HEK293 (cell line): Measurements from ENCODE around the gene PPP1R1C.

Experiments used
- CTCF ChIA-PET: fragments of 350-600 bp; formaldehyde crosslinking; extraction: SDS; loops from one replicate; lab custom pipeline; 2021; ENCODE audit warnings: antibody characterized with exemption; lab: Yijun Ruan, JAX
- POLR2A ChIA-PET: fragments of 300-600 bp; formaldehyde crosslinking; extraction: SDS; loops from one replicate; lab custom pipeline; 2020; ENCODE audit warnings: antibody characterized with exemption, inconsistent platforms; lab: Yijun Ruan, JAX
- H3K27ac ChIP-seq: fragments of 200-500 bp; sonication (Bioruptor generic); 2 replicates; pipeline ENCODE4 v1.5.1; 2014; ENCODE audit warnings: low read depth, low read length, control low read depth, inconsistent platforms; ENCODE audit errors: extremely low read depth
- H3K36me3 ChIP-seq, 2 experiments: fragments of 200-500 bp in 1 of 2; sonication (Bioruptor generic) in 1 of 2; 1 replicate in 1 of 2; 2 replicates in 1 of 2; pipeline ENCODE4 v1.5.1; 2014 to 2017; ENCODE audit warnings: inconsistent platforms in 2 of 2, low read length in 2 of 2; ENCODE audit not compliant: control insufficient read depth in 2 of 2, insufficient read depth in 1 of 2
- H3K4me1 ChIP-seq: fragments of 200-500 bp; sonication (Bioruptor generic); 2 replicates; pipeline ENCODE4 v1.5.1; 2014; ENCODE audit warnings: mild to moderate bottlenecking, low read length, inconsistent platforms; ENCODE audit not compliant: control insufficient read depth, insufficient read depth
- H3K4me3 ChIP-seq: 2 replicates; pipeline ENCODE4 v1.5.1; 2011; ENCODE audit warnings: low read depth, mild to moderate bottlenecking, control low read depth, low read length, moderate library complexity
- H3K9me3 ChIP-seq: fragments of 200-500 bp; sonication (Bioruptor generic); 2 replicates; pipeline ENCODE4 v1.5.1; 2014; ENCODE audit warnings: low read depth, low read length, inconsistent platforms; ENCODE audit not compliant: control insufficient read depth, insufficient read depth
- HOXC10 ChIP-seq: sonication (generic); formaldehyde crosslinking; IDR thresholded peaks from 2 replicates; pipeline ENCODE4 v1.8.1; 2023; ENCODE audit warnings: mild to moderate bottlenecking, missing genetic modification reagents
- MEIS1 ChIP-seq: sonication (generic); formaldehyde crosslinking; IDR thresholded peaks from 2 replicates; pipeline ENCODE4 v1.8.1; 2022; ENCODE audit warnings: missing genetic modification reagents, mild to moderate bottlenecking, borderline replicate concordance
- MZF1 ChIP-seq: fragments of 450-650 bp; formaldehyde crosslinking; IDR thresholded peaks from 2 replicates; pipeline ENCODE4 v1.5.1; 2017; ENCODE audit warnings: missing biosample characterization, missing genetic modification characterization, borderline replicate concordance
- OVOL3 ChIP-seq: fragments of 450-650 bp; formaldehyde crosslinking; IDR thresholded peaks from 2 replicates; pipeline ENCODE4 v1.5.1; 2016; ENCODE audit warnings: missing biosample characterization, missing genetic modification characterization
- SALL2 ChIP-seq: fragments of 450-650 bp; formaldehyde crosslinking; IDR thresholded peaks from 2 replicates; pipeline ENCODE4 v1.5.0; 2017; ENCODE audit warnings: missing biosample characterization, mild to moderate bottlenecking, missing genetic modification characterization, borderline replicate concordance
- SETDB1 ChIP-seq: IDR thresholded peaks from one replicate; pipeline ENCODE4 v1.6.1; 2017; ENCODE audit warnings: mild to moderate bottlenecking, low read length, moderate library complexity, mixed read lengths; ENCODE audit not compliant: insufficient read length
- ZBTB20 ChIP-seq: fragments of 450-650 bp; formaldehyde crosslinking; IDR thresholded peaks from 2 replicates; pipeline ENCODE4 v1.5.1; 2016; ENCODE audit warnings: missing biosample characterization, missing genetic modification characterization
- ZBTB21 ChIP-seq: fragments of 450-650 bp; formaldehyde crosslinking; IDR thresholded peaks from 2 replicates; pipeline ENCODE4 v1.5.1; 2017; ENCODE audit warnings: missing biosample characterization, missing genetic modification characterization
- ZBTB8A ChIP-seq: fragments of 450-650 bp; formaldehyde crosslinking; IDR thresholded peaks from 2 replicates; pipeline ENCODE4 v1.5.1; 2016; ENCODE audit warnings: missing biosample characterization, missing genetic modification characterization
- ZNF112 ChIP-seq: fragments of 450-650 bp; formaldehyde crosslinking; IDR thresholded peaks from 2 replicates; pipeline ENCODE4 v1.5.0; 2017; ENCODE audit warnings: missing biosample characterization, missing genetic modification characterization
- ZNF140 ChIP-seq: fragments of 450-650 bp; formaldehyde crosslinking; IDR thresholded peaks from 2 replicates; pipeline ENCODE4 v1.5.1; 2016; ENCODE audit warnings: missing biosample characterization, missing genetic modification characterization
- ZNF2 ChIP-seq: fragments of 450-650 bp; formaldehyde crosslinking; IDR thresholded peaks from 2 replicates; pipeline ENCODE4 v1.5.1; 2016; ENCODE audit warnings: missing biosample characterization, missing genetic modification characterization
- ZNF221 ChIP-seq: fragments of 450-650 bp; formaldehyde crosslinking; IDR thresholded peaks from 2 replicates; pipeline ENCODE4 v1.5.1; 2017; ENCODE audit warnings: missing biosample characterization, missing genetic modification characterization, borderline replicate concordance
- ZNF311 ChIP-seq: fragments of 450-650 bp; formaldehyde crosslinking; IDR thresholded peaks from 2 replicates; pipeline ENCODE4 v1.5.1; 2017; ENCODE audit warnings: missing biosample characterization, missing genetic modification characterization, borderline replicate concordance
- ZNF354C ChIP-seq: fragments of 450-650 bp; formaldehyde crosslinking; IDR thresholded peaks from 2 replicates; pipeline ENCODE4 v1.5.1; 2016; ENCODE audit warnings: missing biosample characterization, missing genetic modification characterization, low read depth, borderline replicate concordance
- ZNF423 ChIP-seq: fragments of 450-650 bp; formaldehyde crosslinking; IDR thresholded peaks from 2 replicates; pipeline ENCODE4 v1.5.1; 2016; ENCODE audit warnings: missing biosample characterization, missing genetic modification characterization
- ZNF529 ChIP-seq: fragments of 450-650 bp; formaldehyde crosslinking; IDR thresholded peaks from 2 replicates; pipeline ENCODE4 v1.5.1; 2017; ENCODE audit warnings: missing genetic modification characterization, missing biosample characterization; ENCODE audit not compliant: insufficient replicate concordance
- ZNF571 ChIP-seq: fragments of 450-650 bp; formaldehyde crosslinking; IDR thresholded peaks from 2 replicates; pipeline ENCODE4 v1.5.0; 2017; ENCODE audit warnings: missing biosample characterization, missing genetic modification characterization
- ZNF629 ChIP-seq: fragments of 450-650 bp; formaldehyde crosslinking; IDR thresholded peaks from 2 replicates; pipeline ENCODE4 v1.5.1; 2017; ENCODE audit warnings: missing biosample characterization, missing genetic modification characterization
- ZNF707 ChIP-seq: fragments of 450-650 bp; formaldehyde crosslinking; IDR thresholded peaks from 2 replicates; pipeline ENCODE4 v1.5.1; 2016; ENCODE audit warnings: missing biosample characterization, missing genetic modification characterization
- ZNF76 ChIP-seq: fragments of 450-650 bp; formaldehyde crosslinking; IDR thresholded peaks from 2 replicates; pipeline ENCODE4; 2016; ENCODE audit warnings: low read depth, missing biosample characterization, missing genetic modification characterization, borderline replicate concordance
- ZNF843 ChIP-seq: fragments of 450-650 bp; formaldehyde crosslinking; IDR thresholded peaks from 2 replicates; pipeline ENCODE4 v1.5.1; 2016; ENCODE audit warnings: missing biosample characterization, missing genetic modification characterization
- ZSCAN16 ChIP-seq: fragments of 450-650 bp; formaldehyde crosslinking; IDR thresholded peaks from 2 replicates; pipeline ENCODE4 v1.5.1; 2016; ENCODE audit warnings: missing biosample characterization, missing genetic modification characterization
- ZSCAN30 ChIP-seq: fragments of 450-650 bp; IDR thresholded peaks from 2 replicates; pipeline ENCODE4 v1.5.1; 2018; ENCODE audit warnings: missing biosample characterization, mild to moderate bottlenecking, missing genetic modification characterization, moderate library complexity
- TF ChIP-seq, protein P1 (sequence below): fragments of 450-650 bp; formaldehyde crosslinking; IDR thresholded peaks from 2 replicates; pipeline ENCODE4 v1.5.1; 2016; ENCODE audit warnings: missing biosample characterization, missing genetic modification characterization
- TF ChIP-seq, protein P2 (sequence below): fragments of 450-650 bp; formaldehyde crosslinking; conservative IDR thresholded peaks from 2 replicates; pipeline ENCODE4 v1.5.1; 2016; ENCODE audit warnings: low read depth, missing biosample characterization, missing genetic modification characterization
- TF ChIP-seq, protein P3 (sequence below): fragments of 450-650 bp; formaldehyde crosslinking; IDR thresholded peaks from 2 replicates; pipeline ENCODE4 v1.5.1; 2017; ENCODE audit warnings: missing biosample characterization, mild to moderate bottlenecking, missing genetic modification characterization, moderate library complexity
- TF ChIP-seq, protein P4 (sequence below): fragments of 450-650 bp; formaldehyde crosslinking; IDR thresholded peaks from 2 replicates; pipeline ENCODE4 v1.5.1; 2016; ENCODE audit warnings: missing biosample characterization, missing genetic modification characterization

Gene PPP1R1C

DNA sequence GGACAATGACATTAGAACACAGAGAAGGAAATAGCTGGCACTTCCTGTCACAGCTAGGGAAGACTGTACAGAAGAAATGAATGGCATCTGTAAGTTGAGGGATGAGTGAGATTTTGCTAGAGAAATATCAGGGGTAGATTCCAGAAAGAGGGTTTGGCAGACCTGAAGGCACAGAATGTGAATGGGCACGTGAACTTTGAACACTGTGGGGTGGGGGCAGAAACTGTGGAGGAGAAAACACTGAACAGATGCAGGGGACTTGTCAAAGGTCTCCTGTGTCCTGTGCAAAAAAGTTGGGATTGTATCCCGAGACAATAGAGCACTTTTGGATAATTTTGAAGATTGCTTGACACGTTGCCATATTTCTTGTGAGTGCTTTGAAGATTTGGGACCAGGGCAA is 88.0 kb downstream of the PPP1R1C start:
- Histone ChIP-seq H3K4me3 (no peak overlapping the region), H3K36me3 (peaks cover 0 to 3% of the 10 kb centered on the region in 2 experiments; a peak in 1 of 3 replicates)
- POLR2A ChIA-PET = no interaction called here
- TF ChIP-seq ZNF423 (tag by site-specific recombination) (no peak), ZNF529 (tag by site-specific recombination) (no peak), ZNF354C (tag by site-specific recombination) (no peak), ZNF571 (tag by site-specific recombination) (no peak), ZBTB21 (tag by site-specific recombination) (no peak), ZNF221 (tag by site-specific recombination) (no peak), ZNF112 (tag by site-specific recombination) (no peak), ZBTB8A (tag by site-specific recombination) (no peak), ZNF707 (tag by site-specific recombination) (no peak), ZSCAN16 (tag by site-specific recombination) (no peak), MEIS1 (CRISPR knock-in tag) (no peak), ZSCAN30 (tag by site-specific recombination) (no peak), OVOL3 (tag by site-specific recombination) (no peak), ZNF311 (no peak), ZNF2 (no peak)
- TF ChIP-seq, protein P1, sequence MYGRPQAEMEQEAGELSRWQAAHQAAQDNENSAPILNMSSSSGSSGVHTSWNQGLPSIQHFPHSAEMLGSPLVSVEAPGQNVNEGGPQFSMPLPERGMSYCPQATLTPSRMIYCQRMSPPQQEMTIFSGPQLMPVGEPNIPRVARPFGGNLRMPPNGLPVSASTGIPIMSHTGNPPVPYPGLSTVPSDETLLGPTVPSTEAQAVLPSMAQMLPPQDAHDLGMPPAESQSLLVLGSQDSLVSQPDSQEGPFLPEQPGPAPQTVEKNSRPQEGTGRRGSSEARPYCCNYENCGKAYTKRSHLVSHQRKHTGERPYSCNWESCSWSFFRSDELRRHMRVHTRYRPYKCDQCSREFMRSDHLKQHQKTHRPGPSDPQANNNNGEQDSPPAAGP (tag by site-specific recombination) = no peak
- TF ChIP-seq, protein P2, sequence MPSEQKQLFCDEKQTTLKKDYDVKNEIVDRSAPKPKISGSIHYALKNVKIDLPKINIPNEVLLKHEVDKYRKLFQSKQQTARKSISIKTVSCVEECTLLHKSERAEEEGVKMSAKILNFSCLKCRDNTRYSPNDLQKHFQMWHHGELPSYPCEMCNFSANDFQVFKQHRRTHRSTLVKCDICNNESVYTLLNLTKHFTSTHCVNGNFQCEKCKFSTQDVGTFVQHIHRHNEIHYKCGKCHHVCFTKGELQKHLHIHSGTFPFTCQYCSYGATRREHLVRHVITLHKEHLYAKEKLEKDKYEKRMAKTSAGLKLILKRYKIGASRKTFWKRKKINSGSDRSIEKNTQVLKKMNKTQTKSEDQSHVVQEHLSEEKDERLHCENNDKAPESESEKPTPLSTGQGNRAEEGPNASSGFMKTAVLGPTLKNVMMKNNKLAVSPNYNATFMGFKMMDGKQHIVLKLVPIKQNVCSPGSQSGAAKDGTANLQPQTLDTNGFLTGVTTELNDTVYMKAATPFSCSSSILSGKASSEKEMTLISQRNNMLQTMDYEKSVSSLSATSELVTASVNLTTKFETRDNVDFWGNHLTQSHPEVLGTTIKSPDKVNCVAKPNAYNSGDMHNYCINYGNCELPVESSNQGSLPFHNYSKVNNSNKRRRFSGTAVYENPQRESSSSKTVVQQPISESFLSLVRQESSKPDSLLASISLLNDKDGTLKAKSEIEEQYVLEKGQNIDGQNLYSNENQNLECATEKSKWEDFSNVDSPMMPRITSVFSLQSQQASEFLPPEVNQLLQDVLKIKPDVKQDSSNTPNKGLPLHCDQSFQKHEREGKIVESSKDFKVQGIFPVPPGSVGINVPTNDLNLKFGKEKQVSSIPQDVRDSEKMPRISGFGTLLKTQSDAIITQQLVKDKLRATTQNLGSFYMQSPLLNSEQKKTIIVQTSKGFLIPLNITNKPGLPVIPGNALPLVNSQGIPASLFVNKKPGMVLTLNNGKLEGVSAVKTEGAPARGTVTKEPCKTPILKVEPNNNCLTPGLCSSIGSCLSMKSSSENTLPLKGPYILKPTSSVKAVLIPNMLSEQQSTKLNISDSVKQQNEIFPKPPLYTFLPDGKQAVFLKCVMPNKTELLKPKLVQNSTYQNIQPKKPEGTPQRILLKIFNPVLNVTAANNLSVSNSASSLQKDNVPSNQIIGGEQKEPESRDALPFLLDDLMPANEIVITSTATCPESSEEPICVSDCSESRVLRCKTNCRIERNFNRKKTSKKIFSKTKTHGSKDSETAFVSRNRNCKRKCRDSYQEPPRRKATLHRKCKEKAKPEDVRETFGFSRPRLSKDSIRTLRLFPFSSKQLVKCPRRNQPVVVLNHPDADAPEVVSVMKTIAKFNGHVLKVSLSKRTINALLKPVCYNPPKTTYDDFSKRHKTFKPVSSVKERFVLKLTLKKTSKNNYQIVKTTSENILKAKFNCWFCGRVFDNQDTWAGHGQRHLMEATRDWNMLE = no peak
- TF ChIP-seq, protein P3, sequence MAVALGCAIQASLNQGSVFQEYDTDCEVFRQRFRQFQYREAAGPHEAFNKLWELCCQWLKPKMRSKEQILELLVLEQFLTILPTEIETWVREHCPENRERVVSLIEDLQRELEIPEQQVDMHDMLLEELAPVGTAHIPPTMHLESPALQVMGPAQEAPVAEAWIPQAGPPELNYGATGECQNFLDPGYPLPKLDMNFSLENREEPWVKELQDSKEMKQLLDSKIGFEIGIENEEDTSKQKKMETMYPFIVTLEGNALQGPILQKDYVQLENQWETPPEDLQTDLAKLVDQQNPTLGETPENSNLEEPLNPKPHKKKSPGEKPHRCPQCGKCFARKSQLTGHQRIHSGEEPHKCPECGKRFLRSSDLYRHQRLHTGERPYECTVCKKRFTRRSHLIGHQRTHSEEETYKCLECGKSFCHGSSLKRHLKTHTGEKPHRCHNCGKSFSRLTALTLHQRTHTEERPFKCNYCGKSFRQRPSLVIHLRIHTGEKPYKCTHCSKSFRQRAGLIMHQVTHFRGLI (tag by site-specific recombination) = no peak
- TF ChIP-seq, all 188 proteins: peak for 0
- CTCF ChIA-PET = interaction anchor here (0.7 to 1.1 kb wide), 2 partner anchors 35 to 169 kb away, joined by 3 read pairs; no protein-coding TSS in a partner anchor
- H3K9me3 ChIP-seq = no peaks in the 10 kb centered on the region
- peaks cover 5% of the 10 kb centered on the region; the same call in 1 of the 2 replicates for H3K4me1 ChIP-seq
- H3K27ac ChIP-seq = no peak overlapping the region

DNA sequence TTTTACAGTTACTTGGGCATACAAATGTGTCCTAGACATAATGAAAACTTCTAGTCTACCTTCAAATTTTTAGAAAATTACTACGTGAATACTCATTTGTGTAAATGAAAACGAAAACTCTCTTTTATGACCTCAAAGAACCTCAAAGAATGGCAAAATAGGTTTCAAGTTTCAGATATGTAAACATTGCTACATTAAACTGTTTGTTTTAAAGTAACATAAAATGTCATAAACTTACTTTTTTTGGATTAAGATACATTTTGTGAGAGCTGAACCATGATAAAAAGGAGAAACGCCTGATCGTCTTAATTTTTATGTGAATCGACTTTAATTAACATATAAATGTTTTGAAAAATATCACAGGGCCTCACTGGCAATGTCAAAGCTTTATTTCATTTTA is 91.4 kb downstream of the PPP1R1C start:
- POLR2A ChIA-PET = no interaction called here
- Histone ChIP-seq H3K9me3 (no peaks in the 10 kb centered on the region), H3K4me3 (no peak overlapping the region), H3K4me1 (peaks cover 12% of the 10 kb centered on the region), H3K27ac (no peak overlapping the region), H3K36me3 (no peaks in the 10 kb centered on the region)
- CTCF ChIA-PET = interaction anchor here (0.7 to 3.4 kb wide), 21 partner anchors 9 to 505 kb away, joined by 3 to 30 read pairs (median 3); partner anchors contain the start of gene PPP1R1C
- no peak for TF ChIP-seq SETDB1
- 0 out of 2 replicates have a peak, but pooled peaks have one; percentile 20 for TF ChIP-seq ZNF629 (tag by site-specific recombination)
- no peak for TF ChIP-seq ZBTB20
- TF ChIP-seq ZNF571 (tag by site-specific recombination) = no peak
- no peak for TF ChIP-seq HOXC10 (CRISPR knock-in tag)
- TF ChIP-seq, protein P4, sequence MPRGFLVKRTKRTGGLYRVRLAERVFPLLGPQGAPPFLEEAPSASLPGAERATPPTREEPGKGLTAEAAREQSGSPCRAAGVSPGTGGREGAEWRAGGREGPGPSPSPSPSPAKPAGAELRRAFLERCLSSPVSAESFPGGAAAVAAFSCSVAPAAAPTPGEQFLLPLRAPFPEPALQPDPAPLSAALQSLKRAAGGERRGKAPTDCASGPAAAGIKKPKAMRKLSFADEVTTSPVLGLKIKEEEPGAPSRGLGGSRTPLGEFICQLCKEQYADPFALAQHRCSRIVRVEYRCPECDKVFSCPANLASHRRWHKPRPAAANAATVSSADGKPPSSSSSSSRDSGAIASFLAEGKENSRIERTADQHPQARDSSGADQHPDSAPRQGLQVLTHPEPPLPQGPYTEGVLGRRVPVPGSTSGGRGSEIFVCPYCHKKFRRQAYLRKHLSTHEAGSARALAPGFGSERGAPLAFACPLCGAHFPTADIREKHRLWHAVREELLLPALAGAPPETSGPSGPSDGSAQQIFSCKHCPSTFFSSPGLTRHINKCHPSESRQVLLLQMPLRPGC (tag by site-specific recombination) = no peak
- TF ChIP-seq SALL2 (tag by site-specific recombination) = no peak
- TF ChIP-seq MZF1 (tag by site-specific recombination) = no peak
- no peak for TF ChIP-seq ZNF76 (tag by site-specific recombination)
- no peak for TF ChIP-seq ZNF140 (tag by site-specific recombination)
- peak; percentile 71; the same call in 1 of the 2 replicates for TF ChIP-seq ZNF843 (tag by site-specific recombination)
